Right renal cortex interstitium (tissue), 3 donors: Measurements from ENCODE around the gene YEATS2. TPM values are rescaled to one million over a fixed set of nuclear protein-coding genes. Genes with fewer than 3 reads are reported as not detected.

Experiments used
- DNase-seq, 3 donors: peaks; one replicate each; pipeline ENCODE4 v3.0.0-alpha.2; 2013; ENCODE audit warnings: low read depth in 3 of 3, low spot score in 2 of 3
- polyA plus RNA-seq, 3 donors: library from polyadenylated mRNA; unstranded; fragments of 120-200 nt; gene quantifications; one replicate each; pipeline ENCODE4 v1.2.1, GENCODE V29; 2013; ENCODE audit not compliant: insufficient read length in 3 of 3

YEATS2 gene
- polyA plus RNA-seq, 3 donors: 32.9 to 35.8 (median 33.6) TPM

DNA sequence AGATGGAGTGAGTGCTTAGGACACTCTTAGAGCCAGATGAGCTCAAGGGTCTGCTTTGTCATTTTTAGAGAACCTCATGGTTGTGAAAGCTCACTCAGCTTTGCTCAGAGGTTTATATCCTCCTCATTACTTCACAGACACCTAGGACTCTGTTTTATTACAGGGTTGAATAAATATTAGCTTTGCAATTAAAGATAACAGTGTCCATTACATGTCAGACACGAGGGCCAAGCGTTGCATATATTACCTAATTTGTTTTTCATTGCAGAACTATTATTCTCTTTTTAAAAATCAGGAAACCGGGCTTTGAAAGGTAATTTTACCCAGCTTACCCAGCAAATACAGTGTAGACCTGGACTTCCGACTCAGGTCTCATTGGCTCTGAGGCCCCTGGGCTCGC is 111.7 kb downstream of the YEATS2 start:
- no peak for DNase-seq

DNA sequence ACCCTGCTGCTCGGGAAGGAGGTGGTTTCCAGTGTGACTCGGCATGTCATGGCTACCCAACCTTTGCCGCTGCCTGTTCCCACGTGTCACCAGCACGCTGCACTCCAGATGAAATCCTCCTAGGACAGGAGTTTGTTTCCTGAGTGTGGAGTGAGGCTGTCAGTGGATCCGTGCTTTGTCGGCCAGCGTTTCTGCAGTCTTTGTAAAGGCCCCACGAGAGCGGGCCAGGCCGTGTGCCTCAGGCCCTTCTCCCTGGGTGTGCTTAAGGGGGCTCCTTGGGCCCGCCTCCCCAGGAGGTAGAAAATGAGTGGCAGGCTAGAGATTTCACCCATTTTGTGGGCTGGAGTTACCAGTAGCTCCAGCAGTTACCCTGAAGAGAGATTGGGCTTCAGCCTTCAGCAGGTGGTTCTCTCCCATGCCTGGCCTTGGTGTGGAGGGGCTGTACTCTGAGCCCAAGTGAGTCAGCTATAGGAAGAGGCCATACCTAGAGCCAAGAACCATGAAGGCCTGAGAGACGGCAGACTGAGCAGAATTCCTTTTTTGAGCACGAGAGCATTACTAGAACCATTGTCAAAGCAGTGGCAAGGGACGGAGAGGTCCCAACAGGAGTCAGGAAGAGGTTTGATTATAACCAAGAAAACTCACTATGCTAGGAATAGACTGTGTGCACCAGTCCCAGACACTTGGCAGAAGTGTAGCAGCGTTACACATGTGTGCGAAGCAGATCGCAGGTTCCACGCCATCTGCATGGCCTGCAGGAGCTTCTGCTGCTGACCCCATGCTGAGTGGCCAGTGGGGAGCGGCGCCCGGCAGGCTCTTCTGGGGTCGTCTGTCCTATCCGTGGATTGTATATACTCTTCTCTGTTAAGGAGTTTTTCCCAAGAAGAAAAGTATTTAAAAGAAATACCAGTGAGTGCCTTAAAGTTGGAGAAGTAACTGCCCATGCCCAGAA is 113.3 kb downstream of the YEATS2 start:
- DNase-seq: no peak

DNA sequence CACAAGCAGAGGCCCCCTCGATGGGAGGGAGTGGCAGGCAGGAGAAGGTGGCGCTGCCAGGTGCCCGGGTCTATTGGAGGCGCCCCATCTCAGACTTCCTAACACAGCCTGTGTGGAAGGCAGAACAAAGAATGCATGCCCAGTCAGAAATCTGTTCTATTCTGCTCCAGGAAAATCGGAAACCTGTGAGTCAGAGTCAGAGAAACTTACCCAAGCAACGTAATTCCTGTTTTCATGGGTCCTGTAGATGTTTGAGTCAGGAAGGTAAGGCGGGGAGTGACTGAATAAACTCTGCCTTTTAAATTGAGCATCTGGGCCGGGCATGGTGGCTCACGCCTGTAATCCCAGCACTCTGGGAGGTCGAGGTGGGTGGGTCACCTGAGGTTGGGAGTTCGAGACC is 114.0 kb downstream of the YEATS2 start:
- DNase-seq: no peak

DNA sequence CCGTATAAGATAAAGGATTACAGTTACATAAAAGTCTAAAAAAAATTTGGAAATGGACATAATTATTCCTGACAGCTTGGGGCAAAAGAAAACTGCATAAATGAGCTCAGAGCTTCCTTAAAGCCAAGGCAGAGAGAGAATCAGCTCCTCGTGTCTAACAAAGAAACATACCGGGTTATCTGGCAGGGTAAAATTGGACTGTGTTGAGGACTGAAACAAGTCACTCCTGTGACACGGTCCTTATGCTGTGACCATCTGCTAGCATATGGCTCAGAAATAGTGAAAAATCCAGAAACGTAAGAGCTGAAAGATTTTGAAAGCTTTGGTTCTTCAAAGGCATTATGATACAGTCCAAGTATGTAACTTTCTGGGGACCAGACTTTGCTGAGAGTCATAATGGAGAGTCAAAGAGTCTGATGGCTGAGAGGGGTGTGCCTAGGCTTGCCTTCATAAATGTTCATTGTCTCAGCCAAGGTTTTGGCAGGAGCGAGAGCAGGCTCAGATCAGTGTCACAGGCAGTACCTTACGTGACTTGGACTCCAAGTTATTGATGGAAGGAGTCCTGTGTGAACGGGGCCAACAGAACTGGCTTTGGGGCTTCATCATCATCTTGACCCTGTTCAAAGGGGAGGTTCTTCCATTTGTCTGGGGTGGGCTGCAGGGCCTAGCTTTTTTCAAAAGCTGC is 115.3 kb downstream of the YEATS2 start:
- DNase-seq: no peak

DNA sequence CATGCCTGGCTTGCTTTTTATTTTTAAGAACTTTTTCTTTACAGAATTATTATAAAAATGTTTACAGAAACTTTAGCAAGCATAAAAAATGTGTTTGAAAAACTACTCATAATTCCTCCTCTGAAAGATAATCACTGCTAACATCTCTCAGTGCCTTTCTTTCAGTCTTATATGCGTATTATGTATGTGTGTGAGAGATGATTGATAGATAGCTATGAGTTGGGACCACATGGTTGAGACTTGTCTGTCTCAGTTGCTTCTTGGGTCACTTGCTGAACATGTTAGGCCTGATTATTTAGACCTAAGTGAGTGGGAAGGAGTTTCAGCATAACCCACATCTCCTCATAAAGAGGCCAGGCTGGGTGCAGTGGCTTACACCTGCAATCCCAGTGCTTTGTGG is 116.6 kb downstream of the YEATS2 start:
- DNase-seq: no peak

DNA sequence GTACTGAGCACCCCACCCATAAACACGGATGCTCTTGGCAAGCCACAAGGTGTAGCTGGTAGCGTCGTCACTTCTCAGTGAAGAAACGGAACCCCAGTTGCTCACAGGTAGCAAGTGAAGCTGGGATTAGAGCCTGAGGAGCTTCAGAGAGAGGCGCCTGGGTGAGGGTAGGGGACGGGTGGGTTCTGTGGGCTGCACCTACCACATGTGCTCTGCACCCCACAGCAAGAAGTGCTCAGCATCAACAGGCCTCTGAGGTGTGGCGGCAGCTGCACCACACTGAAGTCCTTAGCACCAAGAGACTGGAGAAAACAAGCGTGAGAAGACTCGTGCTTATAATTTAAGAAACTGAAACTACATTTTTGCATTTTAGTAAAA is 118.0 kb downstream of the YEATS2 start:
- no peak for DNase-seq

DNA sequence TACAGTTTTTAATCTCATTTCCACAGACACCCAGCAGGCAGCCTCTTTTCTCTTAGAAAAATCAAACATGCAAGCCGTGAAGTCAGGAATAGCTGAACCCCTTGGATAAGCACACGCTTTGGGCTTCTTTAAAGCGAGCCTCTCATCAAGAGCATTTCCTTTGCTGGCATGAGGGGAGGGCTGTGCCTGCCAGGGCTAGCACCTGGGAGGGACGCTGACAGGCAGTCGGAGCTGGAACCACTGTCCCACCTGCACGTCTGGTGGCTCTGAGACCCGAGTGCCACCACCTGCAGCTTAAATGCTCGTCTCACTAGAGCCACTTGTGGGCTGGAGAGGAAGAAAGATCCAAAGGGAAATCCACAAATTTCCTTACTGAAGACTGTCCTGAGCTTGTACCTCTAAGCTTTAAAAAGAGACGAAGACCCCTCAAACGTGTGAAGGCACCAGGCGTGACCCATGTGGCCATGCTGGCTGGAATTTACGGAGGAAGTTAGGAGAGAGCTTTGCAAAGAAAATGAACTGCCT is 118.4 kb downstream of the YEATS2 start:
- no peak for DNase-seq

DNA sequence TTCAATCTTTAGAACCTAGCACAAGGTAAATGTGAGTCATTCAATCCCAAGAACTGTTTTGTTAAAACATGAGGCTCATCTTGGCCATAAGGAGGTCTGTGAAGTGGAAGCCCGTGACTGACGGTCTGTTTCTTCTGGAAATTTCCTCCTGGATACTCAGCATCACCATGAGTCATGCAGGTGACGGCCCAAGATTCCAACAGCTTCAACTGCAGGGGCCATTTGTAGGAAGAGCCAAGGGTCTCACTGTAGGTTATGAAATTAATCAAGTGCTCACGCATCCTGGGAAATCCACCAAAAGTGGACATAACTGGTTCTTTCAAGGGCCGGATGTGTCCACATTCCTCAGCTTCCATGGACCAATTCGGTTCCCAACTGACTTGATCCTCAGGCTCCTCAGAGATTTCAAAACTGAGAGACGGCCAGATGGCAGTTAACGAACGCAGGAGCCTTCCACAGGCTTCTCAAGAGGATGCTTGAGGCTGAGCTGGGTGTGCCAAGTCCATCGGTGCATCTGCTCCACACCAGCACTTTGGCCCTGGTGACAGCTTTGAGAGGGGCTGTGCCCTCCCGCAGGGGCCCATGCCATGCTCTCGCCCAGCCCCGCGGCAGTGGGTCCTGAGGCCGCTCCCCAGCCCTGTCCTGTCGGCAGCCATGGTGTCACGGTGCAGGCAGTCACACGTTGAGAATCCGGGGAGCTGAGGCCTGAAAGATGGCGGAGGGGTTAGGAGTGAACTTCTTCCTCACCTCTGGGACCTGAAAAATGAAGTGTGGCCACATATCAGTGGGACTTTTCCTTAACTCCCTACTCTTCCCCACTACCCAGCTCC is 119.3 kb downstream of the YEATS2 start:
- no peak for DNase-seq

DNA sequence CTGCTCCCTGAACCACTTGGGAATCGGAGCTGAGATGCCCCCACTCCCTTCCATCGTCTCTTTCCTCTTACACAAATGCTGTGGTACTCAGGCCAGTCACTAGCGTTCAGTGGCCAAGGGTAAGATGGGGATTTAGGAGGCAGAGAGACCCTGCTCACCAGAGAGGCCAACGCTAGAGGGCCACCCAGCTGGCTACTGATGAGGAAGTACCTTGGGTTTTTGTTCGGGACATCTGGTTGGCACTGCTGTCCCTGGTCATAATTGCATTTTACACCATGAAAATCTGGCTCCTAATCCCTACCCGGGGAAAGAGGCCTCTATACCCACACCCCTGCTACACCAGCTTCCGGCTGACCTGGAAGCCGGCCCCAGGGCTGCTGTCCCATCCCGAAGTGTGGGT is 120.0 kb downstream of the YEATS2 start:
- no peak for DNase-seq

DNA sequence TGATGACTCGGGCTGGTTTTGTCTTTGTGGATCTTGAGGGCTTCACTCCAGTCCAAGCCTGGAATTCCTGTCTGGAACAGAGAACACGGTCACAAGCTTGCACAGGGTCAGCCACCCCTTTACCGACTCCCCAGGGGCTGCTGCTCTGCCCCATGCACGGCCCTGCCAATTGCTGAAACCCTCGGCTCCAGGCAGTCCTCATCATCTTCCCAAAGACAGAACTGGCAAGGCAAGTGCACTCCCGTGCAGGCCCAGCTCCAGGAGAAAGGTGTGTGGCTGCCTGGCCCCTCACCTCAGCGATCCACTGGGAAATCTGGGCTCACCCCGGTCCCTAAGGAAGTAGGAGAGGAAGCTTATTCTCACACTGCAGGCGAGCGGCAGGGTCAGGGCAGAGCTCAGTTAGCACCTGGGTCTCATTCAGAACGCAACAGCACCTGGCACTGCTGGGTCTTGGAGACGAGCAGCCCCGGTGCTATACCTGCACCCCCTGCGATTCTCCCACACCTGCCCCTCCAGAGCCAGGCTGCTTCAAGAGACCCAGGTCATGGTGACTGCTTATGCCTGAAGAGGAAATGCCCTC is 120.5 kb downstream of the YEATS2 start:
- DNase-seq: no peak

DNA sequence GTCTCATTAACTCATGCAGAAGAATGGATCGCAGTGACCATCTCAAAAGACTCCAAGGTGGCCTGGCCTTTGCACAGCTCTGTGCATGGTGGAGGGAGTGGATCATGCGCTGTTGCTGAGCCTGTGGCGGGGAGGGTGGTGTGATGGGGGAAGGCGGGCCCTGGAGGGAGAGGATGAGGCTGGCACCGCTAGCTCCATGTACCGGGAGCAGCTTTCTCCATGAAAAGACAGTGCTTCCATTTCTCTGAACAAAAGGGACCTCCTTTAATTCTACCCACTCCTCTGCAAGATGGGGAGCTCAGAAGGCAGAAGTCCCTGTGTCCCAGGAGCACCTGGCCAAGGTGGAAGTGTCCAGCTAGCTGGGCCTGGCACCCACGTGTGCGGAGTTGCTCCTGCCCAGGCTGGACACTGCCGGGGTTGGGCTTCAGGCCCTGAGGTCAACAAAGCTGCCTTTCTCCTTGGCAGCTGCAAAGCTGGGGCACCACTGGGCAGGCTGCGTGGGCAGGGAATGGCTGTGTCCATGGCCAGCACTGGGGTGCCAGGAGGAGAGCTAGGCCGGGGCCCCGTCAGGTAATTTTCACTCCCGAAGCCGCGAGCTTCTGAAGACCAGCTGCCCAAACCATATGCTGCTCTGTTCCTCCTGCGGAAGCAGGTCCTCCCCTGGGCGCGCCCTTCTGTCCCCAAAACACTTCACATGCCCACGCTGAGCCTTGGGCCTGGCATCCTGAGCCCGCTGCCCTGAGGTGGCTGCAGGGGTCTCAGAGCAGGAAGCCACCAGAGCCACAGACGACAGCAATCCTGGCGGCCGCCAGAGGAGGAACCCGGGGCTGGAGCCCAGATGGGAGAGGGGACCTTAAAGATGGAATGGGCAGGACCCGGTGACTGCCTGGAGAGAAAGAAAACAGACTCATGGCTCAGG is 121.4 kb downstream of the YEATS2 start:
- no peak for DNase-seq

DNA sequence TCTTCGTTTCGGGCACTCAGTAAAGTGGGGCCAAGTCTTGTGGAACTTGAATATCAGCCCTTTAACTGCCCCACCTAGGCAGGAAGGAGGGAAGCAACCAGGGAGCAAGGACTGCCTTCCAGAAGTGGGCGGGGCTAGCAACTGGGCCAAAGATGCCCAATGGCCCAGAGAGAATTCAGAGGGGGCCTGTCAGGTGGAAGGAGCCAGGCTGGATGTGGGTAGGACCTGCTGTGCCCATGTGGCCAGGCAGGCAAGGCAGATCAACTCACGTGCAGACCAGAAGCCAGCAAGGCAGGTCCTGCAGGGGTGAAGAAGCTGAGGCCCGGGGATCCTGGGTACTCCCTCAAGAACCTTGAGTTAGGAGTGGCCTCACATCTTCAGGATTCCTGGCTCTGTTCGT is 122.2 kb downstream of the YEATS2 start:
- DNase-seq: no peak

DNA sequence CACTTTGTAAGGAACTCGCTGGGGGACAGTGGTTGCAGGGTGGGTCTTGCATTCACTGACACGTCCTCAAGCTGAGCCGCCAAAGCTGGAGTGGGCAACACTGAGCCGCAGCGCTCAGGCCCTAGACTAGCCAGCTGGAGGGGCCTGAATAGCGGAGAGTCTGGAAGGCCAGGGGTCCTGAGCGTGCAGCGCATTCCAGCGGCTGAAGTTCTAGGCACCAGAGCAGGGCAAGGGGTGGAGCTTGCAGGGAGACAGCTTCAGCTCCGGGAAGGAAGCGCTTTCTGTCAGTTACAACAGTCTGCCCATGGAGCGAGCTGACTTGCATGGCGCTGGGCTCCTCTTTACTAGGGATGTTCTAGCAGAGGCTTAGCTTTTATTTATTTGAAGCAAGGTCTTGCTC is 125.0 kb downstream of the YEATS2 start:
- no peak for DNase-seq

DNA sequence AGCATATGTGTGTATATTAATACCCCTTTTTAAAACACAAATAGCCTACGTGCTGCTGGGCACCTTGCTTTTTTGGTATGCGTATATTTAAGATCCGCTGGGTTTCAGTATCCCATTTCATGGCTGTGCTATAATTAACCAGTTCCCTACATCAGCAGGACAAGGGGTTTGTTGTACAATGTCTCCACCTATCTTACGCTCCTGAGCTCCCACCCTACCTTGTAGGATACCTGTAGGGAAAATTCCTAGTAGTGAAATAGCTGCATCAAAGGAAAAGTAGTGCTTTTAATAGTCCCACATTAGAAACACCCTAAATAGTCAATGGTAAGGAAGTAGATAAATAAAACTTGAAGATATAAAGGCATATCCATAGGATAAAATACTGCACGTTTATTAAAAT is 126.4 kb downstream of the YEATS2 start:
- no peak for DNase-seq

DNA sequence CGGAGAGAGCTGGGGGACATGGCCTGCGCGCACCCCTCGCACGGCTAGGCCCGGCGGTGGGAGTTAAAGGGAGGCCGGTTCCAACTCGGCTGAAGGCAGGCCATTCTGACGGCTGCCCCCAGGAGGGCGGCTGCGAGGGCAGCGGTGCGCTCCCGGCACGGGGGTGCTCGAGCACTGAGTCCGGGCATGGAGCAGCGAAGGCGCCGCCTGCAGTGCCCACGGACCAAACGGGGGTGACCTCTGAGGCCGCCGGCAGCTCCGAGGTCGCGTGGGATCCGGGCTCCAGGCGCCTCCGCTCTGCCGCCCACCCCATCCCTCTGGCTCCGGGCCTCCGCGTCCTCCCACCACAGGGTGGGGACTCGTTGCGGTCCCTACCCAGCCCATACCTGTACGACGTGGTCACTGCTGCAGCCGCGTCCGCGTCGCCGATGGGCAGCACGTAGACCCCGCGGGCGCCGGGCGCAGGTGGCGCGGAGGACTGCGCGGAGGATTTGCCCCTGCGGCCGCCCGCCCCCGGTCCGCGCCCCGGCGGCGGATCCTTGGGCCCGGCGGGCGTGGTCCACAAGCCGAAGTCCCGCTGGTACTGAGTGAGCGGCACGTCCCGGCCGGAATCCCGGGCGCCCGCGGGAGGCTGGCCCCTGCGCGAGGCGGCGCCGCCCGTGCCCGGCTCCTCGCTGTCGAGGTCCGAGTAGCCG is 127.3 kb downstream of the YEATS2 start:
- no peak for DNase-seq

DNA sequence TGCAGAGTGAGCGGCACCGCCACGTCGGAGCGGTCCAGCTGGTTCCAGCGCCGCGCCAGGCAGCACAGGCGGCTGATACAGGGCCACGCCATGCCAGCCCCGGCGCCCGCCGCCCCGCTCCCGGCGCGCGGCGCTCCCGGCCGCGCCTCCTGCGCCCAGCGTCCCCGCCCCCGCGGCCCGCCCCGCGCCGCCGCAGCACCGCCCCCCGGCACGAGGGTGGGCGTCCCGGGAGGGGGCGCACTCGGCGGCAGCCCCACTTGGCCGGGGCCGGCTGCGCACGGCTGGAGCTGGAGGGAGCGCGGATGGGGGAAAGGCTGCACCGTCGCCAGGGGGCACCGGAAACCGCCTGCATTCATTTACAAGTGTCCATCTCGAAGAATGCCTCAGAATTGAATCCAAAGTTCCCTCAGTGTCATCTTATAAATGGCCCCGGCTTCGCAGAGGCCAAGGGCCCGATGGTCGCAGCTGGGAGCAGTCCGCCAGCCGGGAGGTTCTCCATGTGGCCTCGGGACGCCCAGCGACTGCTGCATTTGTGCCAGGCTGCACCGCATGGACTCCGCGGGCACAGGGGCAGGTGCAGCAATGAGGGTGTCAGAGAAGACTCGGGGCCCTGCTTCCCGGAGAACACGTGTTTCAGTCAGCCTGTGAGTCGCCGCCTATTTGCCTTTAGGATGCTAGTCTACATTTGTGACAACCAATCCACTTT is 128.0 kb downstream of the YEATS2 start, which contains the start of gene MAP6D1:
MAP6D1 (minus strand) TSS at position 122 of the 706 bp plus-strand sequence; CDS start at position 92, 30 bp downstream.
- peak in 2 of 3 donors; percentile 29 to 33 for DNase-seq

DNA sequence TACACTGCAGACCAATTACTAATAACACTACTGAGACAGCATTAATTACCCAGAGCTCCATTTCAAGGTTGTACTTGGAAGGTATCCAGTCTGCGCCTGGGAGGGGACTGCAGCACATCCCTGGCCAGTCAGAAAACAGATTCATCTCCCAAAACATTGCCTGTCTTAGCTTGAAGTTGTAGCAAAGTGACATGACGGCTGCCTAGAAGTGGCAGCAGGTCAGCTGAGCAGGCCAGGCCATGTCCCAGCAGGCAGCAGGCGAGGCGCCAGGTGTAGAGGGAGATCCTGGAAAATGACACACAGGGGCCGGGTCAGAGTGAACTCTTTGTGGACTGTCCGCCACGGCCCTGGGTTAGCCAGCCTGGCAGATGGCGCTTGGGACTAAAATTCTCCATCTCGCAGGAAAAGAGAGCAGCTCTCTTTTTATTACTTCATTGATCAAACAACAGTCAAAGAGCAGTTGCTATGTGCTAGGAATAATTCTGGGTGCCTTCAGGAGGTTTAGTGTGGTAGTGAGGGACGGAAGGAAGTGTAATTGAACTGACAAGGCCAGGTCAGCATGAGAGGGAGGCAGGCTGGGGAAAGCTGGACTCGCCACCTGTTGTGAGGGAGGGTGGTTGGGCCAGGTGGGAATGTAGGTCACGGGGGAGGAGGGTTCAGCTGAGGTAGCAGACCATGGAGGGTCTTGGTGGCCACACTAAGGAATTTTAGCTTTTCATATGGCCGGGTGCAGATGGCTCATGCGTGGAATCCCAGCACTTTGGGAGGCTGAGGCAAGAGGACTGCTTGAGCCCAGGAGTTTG is 129.1 kb downstream of the YEATS2 start:
- DNase-seq: no peak
